NCI-H510A treated with DMSO at 0.1 percent for 48 hours (cell line): Measurements from ENCODE around the gene SNX19.

Source experiments
- DNase-seq: peaks from one replicate; lab custom pipeline; 2025; lab: John Stamatoyannopoulos, UW

The SNX19 gene

DNA sequence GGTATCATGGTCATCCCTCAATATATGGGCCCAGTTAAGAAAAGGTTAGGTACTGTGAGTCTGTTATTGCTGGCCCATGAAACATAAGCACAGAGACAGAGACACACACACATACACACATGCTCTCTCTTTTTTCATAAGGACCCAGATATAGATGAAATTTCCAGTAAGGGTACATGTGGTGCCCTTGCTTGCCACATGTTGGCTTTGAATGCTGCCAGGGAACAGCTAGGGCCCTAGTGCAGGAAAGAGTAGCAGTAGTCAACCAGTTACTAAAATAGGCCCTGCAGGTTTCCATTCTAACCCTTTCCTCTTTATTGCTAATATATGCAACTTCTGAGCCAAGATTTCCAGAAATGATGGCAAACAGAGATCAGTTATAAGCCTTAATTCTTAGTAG lies 9.1 kb downstream of the SNX19 start:
- DNase-seq, result no peak

DNA sequence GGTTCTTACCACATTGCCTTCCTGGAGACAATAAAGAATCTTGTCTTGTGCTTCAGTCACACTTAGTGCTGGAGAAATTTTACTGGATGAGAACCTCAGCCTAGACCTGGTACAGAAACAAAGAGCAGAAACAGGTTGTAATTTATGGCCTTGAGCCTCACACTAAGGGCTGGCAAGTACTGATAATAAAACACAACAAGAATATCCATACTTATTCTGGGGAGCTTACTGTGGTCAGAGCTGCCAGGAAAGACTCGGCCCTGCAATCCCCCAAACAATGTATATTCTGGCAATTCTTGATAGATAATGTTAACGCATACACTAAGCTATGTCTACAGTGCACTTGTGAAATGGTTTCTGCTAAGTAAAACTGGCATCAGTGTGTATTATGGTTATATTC lies 9.7 kb downstream of the SNX19 start:
- DNase-seq, result no peak

DNA sequence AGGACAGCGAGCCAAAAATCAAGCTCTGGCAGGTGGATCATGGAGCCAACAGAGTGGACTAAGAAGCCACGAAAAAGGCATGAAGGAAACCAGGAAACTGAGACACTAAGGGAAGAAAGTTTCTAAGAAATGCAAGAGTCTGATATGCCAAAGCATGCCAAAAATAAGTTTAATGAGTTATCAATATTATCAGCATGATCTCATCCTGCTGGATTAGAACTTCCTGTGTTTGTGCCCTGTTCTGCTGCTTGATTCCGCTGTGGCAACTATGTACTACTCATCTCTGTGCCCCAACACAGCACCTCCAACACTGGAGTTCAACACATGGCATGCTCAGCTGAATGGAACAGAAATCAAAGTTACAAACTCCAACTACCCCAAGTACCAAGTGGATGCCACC lies 10.8 kb downstream of the SNX19 start:
- no peak for DNase-seq

DNA sequence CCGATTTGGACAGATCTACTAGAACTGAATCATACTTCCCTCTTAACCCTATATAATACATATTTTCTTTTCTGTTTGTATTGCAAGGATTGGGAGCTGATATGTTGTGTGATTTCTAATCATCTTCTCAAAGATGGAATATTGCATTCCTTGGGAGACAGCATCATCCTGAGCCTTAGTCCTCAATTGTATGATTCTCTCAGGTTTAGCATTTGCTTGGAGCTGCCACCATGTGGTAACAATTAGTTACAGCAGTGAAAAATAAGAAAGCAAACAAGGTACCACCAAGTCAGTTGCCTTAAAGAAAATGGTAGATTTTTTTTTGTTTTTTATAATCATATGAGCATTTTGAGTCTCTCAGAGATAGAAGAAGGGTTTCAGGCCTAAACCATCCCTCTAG lies 11.9 kb downstream of the SNX19 start:
- DNase-seq, result no peak

DNA sequence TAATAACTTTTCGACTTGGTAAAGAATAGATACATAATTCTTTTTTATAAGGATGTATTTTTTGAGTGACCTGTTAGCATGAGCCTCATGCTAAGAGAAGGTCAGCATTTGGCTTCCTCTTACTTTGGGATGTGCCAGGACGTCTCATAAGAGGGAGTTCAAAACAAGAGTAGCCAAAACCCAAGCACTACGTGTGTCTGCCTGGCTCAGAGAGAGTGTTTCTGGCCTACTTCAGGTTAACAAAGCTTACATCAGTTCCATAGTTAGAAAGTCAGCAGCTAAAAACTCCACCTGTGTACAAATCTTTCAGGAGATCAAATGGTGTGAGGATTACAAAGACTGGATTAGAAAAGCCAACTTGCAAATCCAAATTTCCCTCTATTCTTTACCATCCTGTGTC lies 13.9 kb downstream of the SNX19 start:
- no peak for DNase-seq

DNA sequence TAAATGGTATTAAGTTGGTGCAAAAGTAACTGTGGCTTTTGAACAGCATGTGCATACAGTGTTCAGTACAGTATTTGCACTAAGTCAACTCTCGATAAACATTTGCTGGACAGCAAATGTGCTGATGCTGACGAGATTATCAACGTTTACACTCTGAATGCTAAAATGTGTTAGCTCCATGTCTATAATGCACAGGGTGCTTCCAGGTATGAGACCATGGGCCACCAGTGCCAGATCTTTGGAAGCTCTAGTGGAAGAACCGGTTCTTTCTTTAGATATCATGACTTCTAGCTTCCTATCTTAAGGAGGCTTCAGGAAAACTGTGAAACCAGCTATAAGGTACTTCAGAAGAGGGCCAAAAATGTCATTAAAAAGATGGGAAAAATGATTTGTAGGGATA lies 17.2 kb downstream of the SNX19 start:
- DNase-seq, result no peak

DNA sequence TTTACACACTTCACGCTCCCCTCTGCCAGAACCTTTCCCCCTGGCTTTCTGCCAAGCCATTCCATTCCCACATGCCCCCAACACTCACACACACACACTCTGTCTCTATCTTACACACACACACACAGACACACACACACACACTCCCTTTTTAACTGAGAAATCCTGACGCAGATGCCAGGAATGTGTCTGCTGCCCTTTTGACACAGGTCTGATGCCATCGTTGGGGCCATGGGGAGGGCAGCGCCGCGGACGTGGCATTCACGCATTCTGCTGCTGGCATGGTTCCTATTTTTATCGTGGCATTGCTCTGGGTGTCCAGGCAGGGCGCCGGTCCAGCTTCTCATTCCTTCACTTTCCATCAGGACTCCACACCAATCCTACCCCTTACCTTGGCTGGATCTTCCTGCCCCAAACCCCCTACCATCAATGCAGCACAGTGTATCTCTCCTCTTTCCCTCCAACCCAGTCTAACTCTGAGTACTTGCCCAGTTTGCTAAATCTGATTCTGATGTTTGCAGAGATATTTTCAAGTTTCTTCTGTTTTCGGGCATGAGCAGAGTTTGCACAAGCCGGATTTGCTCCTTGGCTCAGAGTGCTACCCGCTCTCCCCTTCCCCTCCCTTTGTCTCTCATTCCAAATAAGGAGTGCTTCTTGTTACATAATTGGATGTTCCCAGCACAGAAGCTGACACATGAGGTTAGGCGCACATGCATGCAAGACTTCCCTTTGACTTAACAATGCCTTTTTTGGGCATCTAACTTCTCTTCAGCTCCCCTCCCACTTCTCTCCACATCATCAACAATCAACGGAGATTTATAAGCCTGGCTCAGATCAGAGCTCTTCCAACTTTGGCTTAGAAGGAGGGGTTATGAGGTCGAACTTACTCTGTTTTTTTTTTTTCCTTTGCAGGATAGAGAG lies 18.8 kb downstream of the SNX19 start:
- DNase-seq, result no peak

DNA sequence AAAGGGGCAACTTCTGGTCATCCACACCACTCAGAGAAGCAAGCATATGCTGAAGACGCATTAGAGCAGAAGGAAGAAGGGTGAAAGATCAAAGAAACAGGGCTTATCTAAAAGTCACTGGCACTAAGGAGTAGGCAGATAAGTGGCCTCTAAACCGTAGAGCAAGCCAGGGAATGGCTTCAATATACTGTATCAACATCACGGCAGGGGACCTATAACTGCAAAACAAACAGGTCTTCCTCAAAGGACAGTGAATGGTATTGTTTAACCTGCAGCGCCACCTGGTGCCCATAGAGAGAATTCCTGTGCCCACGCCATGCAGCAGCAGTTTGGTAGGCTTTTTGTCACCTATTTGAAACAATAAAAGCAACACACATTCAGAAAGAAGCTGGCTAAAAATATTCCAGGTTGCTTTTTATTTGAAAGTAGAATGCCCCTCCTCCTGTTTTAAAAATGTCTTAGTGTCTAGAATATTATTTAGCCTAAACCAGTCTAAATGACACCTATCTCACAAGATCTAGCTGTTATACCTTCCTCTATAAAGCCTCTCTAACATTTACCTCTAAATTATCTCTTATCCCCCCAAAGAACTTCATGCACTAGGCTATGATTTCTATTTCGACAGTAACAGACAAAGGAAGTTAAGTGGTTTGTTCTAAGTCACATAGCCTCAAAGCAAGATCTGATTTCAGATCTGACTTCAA lies 21.8 kb downstream of the SNX19 start:
- DNase-seq, result peak; percentile 72

DNA sequence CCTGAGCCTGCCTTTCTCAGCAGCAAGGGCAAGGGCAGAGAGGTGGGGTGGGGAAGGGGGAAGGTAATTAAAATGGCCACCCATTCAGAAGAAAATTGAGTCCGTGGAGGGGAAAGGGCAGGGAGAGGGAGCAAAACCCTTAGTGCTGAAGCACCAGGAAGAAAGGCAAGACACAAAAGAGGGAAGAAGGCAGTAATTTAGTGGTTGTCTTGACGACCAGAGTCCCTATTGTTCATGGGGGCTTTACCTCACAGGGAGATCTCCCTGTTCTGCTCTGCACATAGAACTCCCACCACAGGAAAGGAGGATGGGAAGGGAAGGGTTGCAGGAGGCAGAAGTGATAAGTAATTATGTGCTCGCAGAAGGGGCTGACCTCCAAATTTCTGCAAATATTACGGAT lies 23.4 kb downstream of the SNX19 start:
- no peak for DNase-seq

DNA sequence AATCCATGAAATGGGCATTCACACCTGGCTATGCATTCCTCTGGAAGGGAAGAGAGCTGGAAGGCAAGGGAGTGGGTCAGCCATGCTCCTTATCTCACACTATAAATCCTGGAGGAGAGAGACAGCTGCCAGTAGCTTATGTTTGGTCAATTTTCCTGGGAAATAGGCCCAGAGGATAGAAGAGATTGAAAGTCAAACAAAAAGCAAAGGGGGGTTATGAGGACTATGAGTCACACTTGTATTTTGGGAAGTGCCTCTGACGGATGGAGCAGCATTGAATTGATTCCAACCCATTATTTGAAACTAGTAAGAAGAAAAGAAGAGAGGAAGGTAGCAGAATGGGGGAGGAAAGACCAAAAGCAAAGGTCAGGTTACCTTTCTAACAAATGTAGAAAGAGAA lies 25.0 kb downstream of the SNX19 start:
- no peak for DNase-seq

DNA sequence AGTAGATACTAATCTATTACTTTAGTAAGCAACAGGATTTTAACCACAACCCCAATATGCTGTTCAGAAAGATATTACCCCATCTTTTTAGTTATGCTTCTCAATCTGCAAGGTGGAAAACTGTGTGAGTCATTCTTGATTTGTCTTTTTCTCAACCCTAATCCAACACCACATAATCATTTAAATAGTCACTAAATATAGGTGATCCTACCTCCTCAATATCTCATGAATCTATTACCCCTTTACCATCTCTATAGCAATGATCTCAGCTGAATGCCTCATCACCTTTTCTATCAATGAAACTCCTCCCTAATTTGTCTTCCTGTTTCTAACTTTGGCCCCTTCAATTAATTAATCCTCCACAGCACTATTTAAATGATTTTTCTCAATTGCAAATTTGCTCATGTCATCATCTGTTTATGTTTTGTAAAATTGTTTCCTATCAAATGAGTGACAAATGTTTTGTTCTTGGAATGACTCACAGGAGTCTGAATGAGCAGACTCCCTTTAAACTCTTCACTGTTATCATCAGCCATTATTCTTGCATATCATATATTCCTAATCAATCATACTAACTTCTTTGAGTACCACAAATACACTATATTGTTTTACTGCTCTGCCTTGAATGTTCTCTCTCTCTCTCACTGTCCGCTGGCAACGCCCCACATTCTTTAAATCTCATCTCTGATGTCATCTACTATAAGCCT lies 26.1 kb downstream of the SNX19 start:
- DNase-seq, result no peak

DNA sequence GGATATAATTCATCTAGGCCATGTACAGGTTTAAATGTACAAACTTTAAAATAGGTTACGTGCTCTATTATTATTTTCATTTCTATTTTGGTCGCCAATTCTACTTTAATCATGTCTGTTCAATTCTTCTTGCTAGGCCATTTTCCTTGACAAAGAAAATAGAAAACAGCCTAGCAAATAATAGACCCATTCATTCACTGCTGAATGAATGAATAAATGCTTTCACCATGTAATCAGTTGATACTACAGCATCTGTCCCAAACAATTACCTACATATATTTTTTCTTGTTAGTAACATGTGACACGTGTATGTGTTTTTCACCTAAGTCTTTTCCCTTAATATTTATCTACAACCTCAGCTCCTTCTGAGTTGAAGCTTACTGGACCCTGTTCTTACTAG lies 27.5 kb downstream of the SNX19 start:
- DNase-seq, result no peak

DNA sequence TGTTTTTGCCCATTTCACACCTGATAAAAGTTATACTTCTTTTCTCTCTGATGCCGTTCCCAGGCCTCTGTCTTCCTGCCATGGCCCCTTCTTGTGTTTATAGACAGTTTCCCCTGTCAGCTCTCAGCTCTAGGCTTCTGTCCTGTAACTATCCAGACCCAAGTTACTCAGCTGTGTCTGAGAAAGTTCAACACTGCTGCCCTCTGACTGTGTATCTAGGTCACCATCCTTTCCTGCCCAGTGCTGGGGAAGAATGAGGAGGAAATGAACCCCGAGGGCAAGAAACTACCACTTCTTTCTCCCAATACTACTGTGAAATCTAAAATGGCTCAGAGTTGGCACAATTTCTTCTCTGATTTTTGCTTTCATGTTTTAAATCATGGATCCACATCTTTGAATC lies 29.6 kb downstream of the SNX19 start:
- no peak for DNase-seq

DNA sequence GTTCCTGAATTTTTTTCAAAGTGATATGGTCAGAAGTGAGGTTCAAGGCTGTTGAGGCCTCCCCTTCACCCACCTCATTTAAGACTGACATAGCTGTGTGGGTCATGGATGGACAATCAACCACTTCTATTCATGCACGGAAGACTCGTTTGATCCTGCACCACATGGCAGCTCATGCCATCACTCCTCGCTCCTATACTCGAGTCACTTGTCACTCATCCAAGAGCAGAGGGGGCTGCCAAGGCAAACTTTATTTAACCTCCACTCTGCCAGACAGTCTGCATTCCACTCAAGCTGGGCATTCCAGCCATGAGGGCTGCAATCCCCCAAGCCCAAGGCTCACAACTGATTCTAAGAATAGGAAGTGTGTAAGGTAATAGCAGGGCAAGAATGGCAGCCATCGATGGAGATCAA lies 34.1 kb downstream of the SNX19 start:
- no peak for DNase-seq

DNA sequence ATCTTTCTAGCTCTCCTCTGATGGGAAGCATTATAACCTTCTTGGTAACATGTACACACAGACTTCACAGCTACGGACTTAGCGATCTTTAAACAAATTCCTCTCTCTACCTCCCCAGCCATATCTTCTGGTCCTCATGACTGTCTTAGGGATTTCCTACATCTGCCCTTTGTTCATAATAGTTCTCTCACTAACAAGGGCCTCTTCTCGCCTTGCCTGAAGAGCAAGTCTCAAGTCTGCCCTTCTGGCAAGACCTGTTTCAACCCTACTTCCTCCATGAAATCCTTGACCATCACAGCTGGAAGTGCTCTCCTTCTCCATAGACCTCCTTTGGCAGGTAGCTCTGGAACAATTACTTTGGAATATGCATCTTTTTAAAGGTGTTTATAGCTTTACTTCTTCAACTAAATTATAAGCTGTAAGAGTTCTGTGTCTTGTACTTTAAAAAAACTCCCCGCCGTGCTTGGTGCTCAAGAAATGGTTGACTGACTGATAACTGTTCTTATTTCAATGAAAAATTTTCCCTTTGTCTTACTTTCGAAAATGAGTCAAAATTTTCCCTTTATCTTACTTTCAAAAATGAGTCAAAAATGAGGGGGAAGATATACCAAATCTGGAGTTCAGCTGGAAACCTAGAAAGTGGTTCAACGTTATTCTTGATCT lies 34.7 kb downstream of the SNX19 start:
- DNase-seq, result no peak

DNA sequence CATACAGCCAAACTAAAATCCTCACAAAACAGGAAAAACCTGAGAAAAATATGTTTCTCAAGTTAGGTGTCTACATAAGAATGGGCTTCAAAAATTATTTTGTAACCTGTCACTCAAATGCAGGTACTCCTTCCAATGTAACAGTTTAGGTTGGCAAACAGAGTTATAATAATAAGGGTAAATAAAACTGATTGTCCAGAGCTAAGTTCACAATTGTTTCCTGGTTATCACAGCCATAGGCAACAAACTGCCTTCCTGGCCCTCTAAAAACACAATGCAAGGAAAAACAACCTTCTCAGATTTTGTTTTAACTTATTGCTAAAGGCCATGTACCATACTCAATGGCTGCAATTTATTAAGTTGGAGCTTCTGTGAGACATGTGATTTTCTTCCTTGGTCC lies 36.4 kb downstream of the SNX19 start:
- no peak for DNase-seq

DNA sequence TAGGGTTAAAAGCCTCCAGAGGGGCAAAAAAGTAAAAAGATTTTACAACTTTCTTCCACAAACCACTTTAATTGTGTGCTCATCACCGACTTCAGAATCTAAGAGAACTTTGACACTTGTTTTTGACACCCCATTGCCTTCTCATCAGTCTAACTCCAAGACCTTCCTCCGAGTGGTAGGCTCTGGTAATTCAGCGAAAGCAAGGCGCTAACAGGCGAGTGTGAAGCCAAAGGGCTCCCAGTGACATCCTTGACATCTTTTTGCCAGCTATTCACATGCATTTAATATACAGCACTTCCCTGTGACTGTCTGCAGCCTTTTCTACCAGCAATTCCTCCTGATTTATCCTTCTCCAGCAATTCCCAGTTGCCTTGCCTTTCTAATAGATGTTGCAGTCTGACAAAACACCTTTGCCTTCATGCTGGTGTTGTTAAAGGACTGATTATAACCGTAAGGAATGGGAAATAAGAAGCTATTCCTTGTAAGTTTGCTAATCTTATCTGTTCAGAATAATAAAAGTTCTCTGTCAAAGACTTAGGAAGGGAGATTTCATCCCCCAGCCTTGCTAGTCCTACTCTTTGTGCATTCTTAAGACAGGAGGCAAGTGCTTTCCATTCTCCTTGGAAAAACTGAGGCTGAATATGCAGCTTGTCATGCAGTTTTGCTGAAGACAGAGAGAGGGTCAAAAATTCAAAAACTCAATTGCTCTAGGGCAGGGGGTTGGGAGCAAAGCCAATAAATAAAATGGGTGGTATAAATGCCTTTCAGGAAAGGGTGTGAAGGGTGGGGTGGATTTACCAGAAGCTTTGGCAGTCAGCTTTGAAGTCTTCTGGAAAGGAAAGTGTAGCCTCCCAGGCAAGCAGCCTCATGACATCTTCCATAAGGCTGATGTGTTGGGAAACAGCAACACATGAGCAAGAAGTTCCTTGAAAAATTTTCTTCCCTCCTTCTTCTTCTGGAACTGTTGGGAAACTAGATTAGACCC lies 39.1 kb downstream of the SNX19 start:
- no peak for DNase-seq

DNA sequence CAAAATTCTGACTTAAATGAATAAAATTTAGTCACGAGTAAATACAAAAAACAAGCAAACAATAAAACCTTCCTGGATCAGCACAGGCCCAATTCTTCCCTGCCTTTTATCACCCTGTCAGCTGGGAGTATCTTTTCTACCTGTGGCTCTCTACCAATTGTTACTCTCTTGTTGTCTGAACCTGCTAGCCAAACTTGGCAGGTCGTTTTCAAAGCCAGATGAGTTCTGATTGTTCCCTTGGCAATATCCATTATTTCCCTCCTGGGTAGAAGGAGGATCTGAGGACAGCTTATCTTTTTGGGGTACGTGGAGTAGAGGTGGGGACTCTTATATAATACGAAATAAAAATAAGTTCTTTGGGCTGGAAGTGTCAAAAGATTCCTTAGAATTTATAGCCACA lies 40.2 kb downstream of the SNX19 start:
- DNase-seq, result no peak

DNA sequence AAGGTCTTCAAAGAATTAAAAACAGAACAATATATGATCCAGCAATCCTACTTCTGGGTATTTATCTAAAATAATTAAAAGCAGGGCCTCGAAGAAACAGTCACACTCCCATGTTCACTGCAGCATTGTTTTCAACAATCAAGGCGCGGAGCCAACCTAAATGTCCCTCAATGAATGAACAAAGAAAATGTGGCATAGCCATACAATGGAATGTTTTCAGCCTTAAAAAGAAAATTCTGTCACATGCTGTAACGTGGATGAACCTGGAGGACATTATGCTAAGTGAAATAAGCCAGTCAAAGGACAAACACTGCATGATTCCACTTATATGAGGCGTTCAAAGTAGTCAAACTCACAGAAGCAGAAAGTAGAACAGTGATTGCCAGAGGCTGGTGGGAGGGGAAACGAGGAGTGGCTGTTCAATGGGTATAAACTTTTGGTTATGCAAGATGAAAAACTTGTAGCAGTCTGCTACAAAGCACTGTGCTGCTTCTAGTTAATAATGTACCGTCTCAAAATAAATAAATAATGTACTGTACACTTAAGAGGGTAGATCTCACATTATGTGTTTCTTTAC lies 41.2 kb downstream of the SNX19 start:
- DNase-seq, result no peak

DNA sequence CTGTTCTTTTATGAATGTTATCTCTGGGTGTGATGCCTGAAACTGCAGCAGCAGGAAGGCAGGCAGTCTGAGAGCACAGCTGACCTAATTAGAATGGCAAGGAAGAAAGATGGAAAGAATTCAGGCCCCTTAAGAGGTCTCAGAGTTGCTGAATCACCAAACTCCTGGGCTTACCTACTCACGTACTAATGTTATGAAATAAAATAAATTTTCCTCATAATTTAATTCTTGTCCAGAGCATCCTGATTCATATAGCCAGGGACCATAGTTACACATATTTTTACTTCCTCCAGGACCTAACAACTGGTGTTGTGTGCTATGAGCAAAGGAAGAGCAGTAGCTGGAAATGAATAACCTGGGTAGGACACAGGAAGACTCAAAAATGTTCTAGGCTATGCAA lies 41.9 kb downstream of the SNX19 start:
- DNase-seq, result no peak

DNA sequence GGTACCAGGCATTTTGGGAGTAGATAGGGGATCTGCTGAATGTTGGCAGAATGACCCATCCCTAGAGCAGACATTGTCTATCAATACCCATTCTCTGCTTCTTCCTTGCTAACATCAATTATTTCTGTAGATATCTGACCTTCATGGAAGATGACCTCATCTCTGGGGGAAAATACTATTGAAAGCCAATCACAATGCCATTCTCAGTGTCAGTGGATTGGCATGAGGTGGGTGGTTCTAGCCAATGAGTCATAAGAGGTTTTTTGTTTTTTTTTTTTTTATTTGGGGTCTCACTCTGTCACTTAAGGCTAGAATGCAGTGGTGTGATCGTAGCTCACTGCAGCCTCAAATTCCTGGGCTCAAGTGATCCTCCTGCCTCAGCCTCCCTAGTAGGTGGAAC lies 42.5 kb downstream of the SNX19 start:
- no peak for DNase-seq
